K562 (cell line): ENCODE measurements around the gene MS4A2. TPM values are rescaled to one million over a fixed set of nuclear protein-coding genes. Genes with fewer than 3 reads are reported as not detected.

ENCODE experiments used
- ATAC-seq: fragments of 200-7000 bp; cut with Tn5 transposase; 3 replicates; pipeline ENCODE4 v1.9.1; 2020; ENCODE audit warnings: moderate library complexity
- BruUV-seq: library from RNA; stranded (reverse); fragments of 400-500 nt; replicated peaks from 2 replicates; lab custom pipeline; 2021; lab: Mats Ljungman, UMichigan
- CTCF ChIA-PET: fragments of 300-600 bp; formaldehyde crosslinking; extraction: SDS; loops from one replicate; lab custom pipeline; 2021; ENCODE audit warnings: low intra/inter-chr PET ratio; lab: Yijun Ruan, JAX
- POLR2A ChIA-PET: fragments of 300-600, 350-650 bp; sonication (Branson Sonifier 250); formaldehyde crosslinking; extraction: SDS; loops from one replicate; lab custom pipeline; 2021; ENCODE audit warnings: antibody characterized with exemption, inconsistent platforms; lab: Yijun Ruan, JAX
- DNase-seq, 4 experiments: peaks; one replicate each; pipeline versions ENCODE4 v3.0.0 to v3.0.0-alpha.2; 2011 to 2018; ENCODE audit warnings: low spot score in 3 of 4, mixed read lengths in 3 of 4; ENCODE audit errors: extremely low read depth in 1 of 4
- FAIRE-seq: peaks from 2 replicates; lab custom pipeline; 2011; peaks lifted over from hg19 to GRCh38; lab: Jason Lieb, UNC
- H2AFZ ChIP-seq: 2 replicates; pipeline ENCODE4 v1.6.0; 2011; ENCODE audit warnings: low read depth, low read length, control low read depth, inconsistent platforms
- H3K27ac ChIP-seq: fragments of 200-600 bp; 3 replicates; pipeline ENCODE4 v1.8.0; 2011; ENCODE audit warnings: low read depth, mild to moderate bottlenecking, control low read depth, inconsistent platforms, low read length, moderate library complexity, mixed read lengths; ENCODE audit errors: extremely low read depth
- H3K27me3 ChIP-seq, 2 experiments: fragments of 300-600 bp in 1 of 2; 2 replicates in 1 of 2; 3 replicates in 1 of 2; pipeline versions ENCODE4 v1.6.0 to v1.8.0; 2011; ENCODE audit warnings: inconsistent platforms in 2 of 2, low read length in 2 of 2, mild to moderate bottlenecking in 1 of 2, mixed read lengths in 1 of 2, moderate library complexity in 1 of 2; ENCODE audit not compliant: control insufficient read depth in 2 of 2, insufficient read depth in 2 of 2
- H3K36me3 ChIP-seq: fragments of 300-600 bp; 3 replicates; pipeline ENCODE4 v1.8.0; 2011; ENCODE audit warnings: mild to moderate bottlenecking, low read length, inconsistent platforms; ENCODE audit not compliant: control insufficient read depth, insufficient read depth
- H3K4me1 ChIP-seq, 2 experiments: fragments of 200-600 bp in 1 of 2; replicated peaks in 1 of 2; 2 replicates in 1 of 2; 3 replicates in 1 of 2; pipeline versions ENCODE4 v1.5.1 to v1.8.0; 2011; ENCODE audit warnings: inconsistent platforms in 2 of 2, low read length in 2 of 2, mild to moderate bottlenecking in 1 of 2, mixed read lengths in 1 of 2, moderate library complexity in 1 of 2; ENCODE audit not compliant: control insufficient read depth in 2 of 2, insufficient read depth in 2 of 2
- H3K4me2 ChIP-seq: 2 replicates; pipeline ENCODE4 v1.6.1; 2011; ENCODE audit warnings: low read length, control low read depth, inconsistent platforms, mixed read lengths; ENCODE audit not compliant: insufficient read depth
- H3K4me3 ChIP-seq: fragments of 200-600 bp; sonication (generic), shearing (Covaris generic); 2 replicates; pipeline ENCODE4 v1.5.1; 2016; ENCODE audit warnings: control low read depth, inconsistent platforms
- H3K79me2 ChIP-seq: fragments of 200-600 bp; 3 replicates; pipeline ENCODE4 v1.8.0; 2011; ENCODE audit warnings: low read length, inconsistent platforms; ENCODE audit not compliant: control insufficient read depth, insufficient read depth
- H3K9ac ChIP-seq, 2 experiments: 2 replicates each; pipeline versions ENCODE4 v1.6.0 to v1.6.1; 2011; ENCODE audit warnings: low read depth in 2 of 2, low read length in 2 of 2, control low read depth in 1 of 2, inconsistent platforms in 1 of 2, mild to moderate bottlenecking in 1 of 2, mixed read lengths in 1 of 2; ENCODE audit not compliant: insufficient read depth in 1 of 2
- H3K9me1 ChIP-seq: one replicate; pipeline ENCODE4 v1.6.0; 2011; ENCODE audit warnings: inconsistent platforms, mild to moderate bottlenecking, low read length, moderate library complexity; ENCODE audit not compliant: control insufficient read depth, insufficient read depth
- H3K9me3 ChIP-seq: replicated peaks from 2 replicates; pipeline ENCODE4 v1.5.1; 2011; ENCODE audit warnings: low read depth, low read length, inconsistent platforms; ENCODE audit not compliant: control insufficient read depth, insufficient read depth
- H4K20me1 ChIP-seq: replicated peaks from 2 replicates; pipeline ENCODE4 v1.6.1; 2011; ENCODE audit warnings: low read length, inconsistent platforms, mixed read lengths; ENCODE audit not compliant: control insufficient read depth, insufficient read depth
- ATF2 ChIP-seq: sonication (generic); formaldehyde crosslinking; IDR thresholded peaks from 2 replicates; pipeline ENCODE4 v1.8.1; 2022; ENCODE audit warnings: missing genetic modification reagents
- C11orf30 ChIP-seq: fragments of 450-650 bp; IDR thresholded peaks from 2 replicates; pipeline ENCODE4 v1.6.1; 2016; ENCODE audit warnings: low read depth, mild to moderate bottlenecking
- CHAMP1 ChIP-seq: fragments of 450-650 bp; IDR thresholded peaks from 2 replicates; pipeline ENCODE4 v1.6.1; 2016; ENCODE audit warnings: mild to moderate bottlenecking
- ELF4 ChIP-seq: fragments of 450-650 bp; formaldehyde crosslinking; IDR thresholded peaks from 2 replicates; pipeline ENCODE4 v1.4.0; 2022; ENCODE audit warnings: missing genetic modification characterization
- EP400 ChIP-seq: fragments of 450-650 bp; IDR thresholded peaks from 2 replicates; pipeline ENCODE4 v1.6.1; 2017; ENCODE audit warnings: antibody characterized with exemption, mild to moderate bottlenecking, moderate library complexity
- ETV5 ChIP-seq: sonication (generic); formaldehyde crosslinking; IDR thresholded peaks from 2 replicates; pipeline ENCODE4 v1.4.0; 2020; ENCODE audit warnings: low read depth, mild to moderate bottlenecking, missing genetic modification reagents
- KAT7 ChIP-seq: sonication (generic); formaldehyde crosslinking; IDR thresholded peaks from 2 replicates; pipeline ENCODE4 v1.8.0; 2022; ENCODE audit warnings: missing genetic modification reagents, mild to moderate bottlenecking, borderline replicate concordance
- PRDM10 ChIP-seq: fragments of 450-650 bp; IDR thresholded peaks from 2 replicates; pipeline ENCODE4 v1.6.1; 2018; ENCODE audit not compliant: partially characterized antibody
- ZEB2 ChIP-seq: fragments of 450-650 bp; IDR thresholded peaks from 2 replicates; pipeline ENCODE4 v1.6.1; 2016
- ZNF24 ChIP-seq: fragments of 450-650 bp; IDR thresholded peaks from 2 replicates; pipeline ENCODE4 v1.6.1; 2016
- ZNF316 ChIP-seq: fragments of 450-650 bp; IDR thresholded peaks from 2 replicates; pipeline ENCODE4 v1.6.1; 2016
- ZNF655 ChIP-seq: fragments of 250-450 bp; sonication (Bioruptor Pico); IDR thresholded peaks from 2 replicates; pipeline ENCODE4 v1.5.0; 2021
- WGBS: fragments of 100-300 bp; shearing (Covaris generic); methylation state at CpG from one replicate; pipeline ENCODE4 v1.1.6; 2016; ENCODE audit warnings: low coverage, mixed read lengths; ENCODE audit not compliant: insufficient coverage; ENCODE audit errors: missing lambda C conversion rate; 5-methylcytosine and 5-hydroxymethylcytosine counted together
- in situ Hi-C: fragments of 300-500 bp; cut with MboI; formaldehyde crosslinking; loops from 4 replicates; pipeline ENCODE4 v1.15.0; 2018; ENCODE audit warnings: inconsistent platforms, mixed read lengths
- intact Hi-C: fragments of 100-400 bp; cut with micrococcal nuclease; formaldehyde crosslinking; loops from 2 replicates; pipeline ENCODE4 v1.14.2; 2022
- polyA plus RNA-seq, 8 experiments: library from polyadenylated mRNA; depleted of rRNA in 4 of 8; stranded (reverse) in 5 of 8; unstranded in 3 of 8; fragments of >200 nt; fragmentation: Nextera tagmentation in 2 of 8; fragmentation: Illumina TruSeq in 1 of 8; extraction: Ambion mirVana in 2 of 8; extraction: Trizol in 1 of 8; gene quantifications; 2 replicates each; pipeline versions ENCODE4 v1.2.1 to v1.2.3, GENCODE V29; 2011 to 2014; ENCODE audit warnings: inconsistent platforms in 1 of 8, missing spikeins in 1 of 8
- total RNA-seq, 7 experiments: library from RNA; depleted of rRNA in 6 of 7; stranded (reverse); fragments of >200 nt in 6 of 7; fragmentation: Illumina TruSeq in 2 of 7; extraction: Trizol in 2 of 7; gene quantifications; 2 replicates each; pipeline versions ENCODE4 v1.2.1 to v1.2.3, GENCODE V29; 2011 to 2021; ENCODE audit warnings: low replicate concordance in 1 of 7

The MS4A2 gene
- total and polyA plus RNA-seq, 9 of the 15 experiments (the other 6 are each of a cell fraction or from before 2014, with no cell fraction given) = 0.06 to 5.7 (median 0.86) TPM

- peak; percentile 37 for FAIRE-seq
- no peak overlapping the region for H3K4me3 ChIP-seq
- H3K4me2 ChIP-seq = no peak overlapping the region
- no peaks in the 10 kb centered on the region for H3K79me2 ChIP-seq
- no peaks in the 10 kb centered on the region for H4K20me1 ChIP-seq
- intact Hi-C loops = no loop called here
- ATAC-seq = no peak
- no TSS peak for BruUV-seq
- H2AFZ ChIP-seq = no peak overlapping the region
- H3K9ac ChIP-seq = no peak overlapping the region
- in situ Hi-C loops = no loop called here
- ChIA-PET POLR2A (interaction anchor here (1.2 kb wide), 1 partner anchor 9 kb away, joined by 3 read pairs; no protein-coding TSS in a partner anchor), CTCF (no interaction called here)
- H3K9me3 ChIP-seq = peaks cover 7% of the 10 kb centered on the region
- no peaks in the 10 kb centered on the region for H3K27me3 ChIP-seq
- H3K9me1 ChIP-seq = no peaks in the 10 kb centered on the region
- no peaks in the 10 kb centered on the region for H3K36me3 ChIP-seq
- no peak for DNase-seq
- WGBS = 78% methylated on average over 11 of the region's 15 CpGs
- no peak overlapping the region for H3K27ac ChIP-seq
- H3K4me1 ChIP-seq = peaks cover 0 to 3% of the 10 kb centered on the region in 2 experiments; a peak in 2 of 5 replicates
- no peak for TF ChIP-seq PRDM10
- no peak for TF ChIP-seq CHAMP1
- no peak for TF ChIP-seq ZNF655 (CRISPR knock-in tag)
- no peak for TF ChIP-seq ZEB2
- peak; percentile 30; the same call in 1 of the 2 replicates for TF ChIP-seq C11orf30
- no peak for TF ChIP-seq ATF2 (CRISPR knock-in tag)
- no peak for TF ChIP-seq KAT7 (CRISPR knock-in tag)
- no peak for TF ChIP-seq ETV5
- TF ChIP-seq ZNF24 = no peak
- TF ChIP-seq ZNF316 = peak; percentile 57
- TF ChIP-seq EP400 = no peak
- no peak for TF ChIP-seq ELF4 (CRISPR knock-in tag)
These were observed 11.1 kb upstream of the MS4A2 start for GRCh38 chr11:60077216-60077817.
